ENCODE results near the gene TMCO2. TPM values are rescaled to one million over a fixed set of nuclear protein-coding genes. Genes with fewer than 3 reads are reported as not detected.

The TMCO2 gene
- total RNA-seq, 4 donors from 2014 or later: not detected

GRCh38 chr1:40221977-40222772 lies 25.6 kb upstream of the TMCO2 start:
- TF ChIP-seq CTCF (IDR thresholded peaks at IDR 0.05) (no peak), POLR2A (IDR thresholded peaks at IDR 0.05) (no peak)
- intact Hi-C loops (cut with DNase I; ENCODE audit: low total_unique reads): no loop called here
- H3K4me3 ChIP-seq (ENCODE audit: low read depth, poor library complexity, severe bottlenecking): no peak overlapping the region
- WGBS, 2 donors: 86 to 87% methylated on average over 3 of the region's 3 CpGs
- no peak for DNase-seq (ENCODE audit: low spot score in 2 of 2)

GRCh38 chr1:40224040-40224439 lies 23.7 kb upstream of the TMCO2 start:
- H3K4me3 ChIP-seq (ENCODE audit: low read depth, poor library complexity, severe bottlenecking): no peak overlapping the region
- no peak for DNase-seq (ENCODE audit: low spot score in 2 of 2)
- TF ChIP-seq CTCF (IDR thresholded peaks at IDR 0.05) (no peak), POLR2A (IDR thresholded peaks at IDR 0.05) (no peak)
- intact Hi-C loops (cut with DNase I; ENCODE audit: low total_unique reads): no loop called here
- 91 to 94% methylated on average over 6 of the region's 6 CpGs for WGBS, 2 donors

- intact Hi-C loops (cut with DNase I; ENCODE audit: low total_unique reads): no loop called here
- TF ChIP-seq POLR2A (IDR thresholded peaks at IDR 0.05): no peak
- TF ChIP-seq CTCF (IDR thresholded peaks at IDR 0.05): no peak
- WGBS, 2 donors: 89 to 91% methylated on average over 3 of the region's 3 CpGs
- no peak overlapping the region for H3K4me3 ChIP-seq (ENCODE audit: low read depth, poor library complexity, severe bottlenecking)
- no peak for DNase-seq (ENCODE audit: low spot score in 2 of 2)
Observed at GRCh38 chr1:40226192-40226591, 21.5 kb upstream of the TMCO2 start.

- intact Hi-C loops (cut with DNase I; ENCODE audit: low total_unique reads): no loop called here
- WGBS, 2 donors: 89% methylated on average over 4 of the region's 4 CpGs
- TF ChIP-seq CTCF (IDR thresholded peaks at IDR 0.05): no peak
- no peak for TF ChIP-seq POLR2A (IDR thresholded peaks at IDR 0.05)
- no peak overlapping the region for H3K4me3 ChIP-seq (ENCODE audit: low read depth, poor library complexity, severe bottlenecking)
- no peak for DNase-seq (ENCODE audit: low spot score in 2 of 2)
Observed at GRCh38 chr1:40232444-40232843, 15.3 kb upstream of the TMCO2 start.

GRCh38 chr1:40239626-40240025 lies 8.1 kb upstream of the TMCO2 start:
- no peak for DNase-seq (ENCODE audit: low spot score in 2 of 2)
- no peak overlapping the region for H3K4me3 ChIP-seq (ENCODE audit: low read depth, poor library complexity, severe bottlenecking)
- intact Hi-C loops (cut with DNase I; ENCODE audit: low total_unique reads): no loop called here
- WGBS, 2 donors: 90 to 96% methylated on average over 1 of the region's 1 CpG
- TF ChIP-seq CTCF (IDR thresholded peaks at IDR 0.05) (no peak), POLR2A (IDR thresholded peaks at IDR 0.05) (no peak)

GRCh38 chr1:40240390-40240789 lies 7.3 kb upstream of the TMCO2 start:
- TF ChIP-seq POLR2A (IDR thresholded peaks at IDR 0.05) (no peak), CTCF (IDR thresholded peaks at IDR 0.05) (no peak)
- WGBS, 2 donors: 90 to 91% methylated on average over 2 of the region's 2 CpGs
- DNase-seq (ENCODE audit: low spot score in 2 of 2): no peak
- intact Hi-C loops (cut with DNase I; ENCODE audit: low total_unique reads): no loop called here
- H3K4me3 ChIP-seq (ENCODE audit: low read depth, poor library complexity, severe bottlenecking): no peak overlapping the region
